ENCODE measurements around the gene MEI4. TPM values are rescaled to one million over a fixed set of nuclear protein-coding genes. Genes with fewer than 3 reads are reported as not detected.

The MEI4 gene, protein sequence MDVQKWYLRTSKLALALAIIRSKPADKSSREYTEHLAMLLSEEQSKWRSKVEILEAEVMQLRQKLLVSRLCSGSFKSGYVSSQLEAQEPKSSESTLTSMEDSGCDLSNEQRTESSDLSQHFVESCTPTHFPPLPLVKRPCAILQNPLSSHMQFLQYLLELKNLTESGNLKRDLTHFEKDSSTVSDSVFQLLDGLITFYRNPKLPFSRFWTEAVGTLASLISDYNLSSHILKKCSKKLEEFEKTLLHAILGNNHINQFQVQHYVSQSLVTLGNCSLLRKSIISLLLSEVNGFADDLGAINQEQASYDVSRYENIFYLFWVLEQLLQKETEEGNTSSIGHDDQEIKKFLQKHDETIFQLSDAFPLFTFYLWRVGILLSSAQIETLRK
- total RNA-seq (2012; rRNA removed) (not detected in 2 replicates), polyA plus RNA-seq (2012; rRNA removed) (not detected in 2 replicates), Bru-seq, nascent RNA (percentile 0 among the genes with signal in this experiment), BruChase-seq, experiment 1, labeled RNA remaining after a 6-hour chase (percentile 1 among the genes with signal in this experiment), BruChase-seq, experiment 2, labeled RNA remaining after a 2-hour chase (percentile 3 among the genes with signal in this experiment)
- polyA plus RNA-seq (2012; cell fraction: cytosol; rRNA removed) = not detected in 2 replicates
- polyA plus RNA-seq (2012; cell fraction: nucleus; rRNA removed; ENCODE audit: low replicate concordance) = not detected in 2 replicates
- long read RNA-seq = 0 reads

- no peak within 1 kb of the TSS for H2AFZ ChIP-seq (replicated peaks; ENCODE audit: low read length, poor library complexity)
Observed at GRCh38 chr6:77652739-77653138, at the start of gene MEI4. Gene MEI4, plus strand, starts transcription at chr6:77653039. Its CDS starts 37,633 bp downstream, at chr6:77690672.

More at GRCh38 chr6:77652739-77653138, at the start of gene MEI4:
- Histone ChIP-seq H2AK9ac (replicated peaks; ENCODE audit: low read depth, low read length, poor library complexity) (no peak within 1 kb of the TSS), H3K18ac (ENCODE audit: low read depth, low read length) (no peak within 1 kb of the TSS), H3K4me1 (ENCODE audit: control insufficient read depth, insufficient read depth, low read length) (no peaks in the 10 kb centered on the region), H3K4ac (ENCODE audit: low read depth, low read length) (no peak within 1 kb of the TSS), H2BK20ac (ENCODE audit: low read depth, low read length) (no peak within 1 kb of the TSS), H3K4me2 (ENCODE audit: low read depth, low read length) (no peak within 1 kb of the TSS), H3K56ac (ENCODE audit: extremely low read depth, insufficient read depth, low read length) (no peak within 1 kb of the TSS), H2AK5ac (ENCODE audit: low read depth, low read length) (no peak within 1 kb of the TSS), H3K4me3 (ENCODE audit: insufficient read depth, low read depth, low read length) (no peak within 1 kb of the TSS), H3K14ac (replicated peaks; ENCODE audit: low read depth, low read length) (no peak within 1 kb of the TSS), H3K36me3 (ENCODE audit: control insufficient read depth, insufficient read depth, low read length) (no peaks in the 10 kb centered on the region), H3K9me1 (ENCODE audit: insufficient read depth, low read length) (no peaks in the 10 kb centered on the region), H2BK5ac (ENCODE audit: low read depth, low read length, poor library complexity, severe bottlenecking) (no peak within 1 kb of the TSS), H4K20me1 (ENCODE audit: insufficient read depth, low read length) (no peaks in the 10 kb centered on the region), H2BK15ac (ENCODE audit: low read depth, low read length) (no peak within 1 kb of the TSS), H3K23ac (ENCODE audit: low read depth, low read length) (no peak within 1 kb of the TSS), H2BK120ac (ENCODE audit: low read depth, low read length) (no peak within 1 kb of the TSS), H3K9ac (ENCODE audit: low read depth, low read length) (no peak within 1 kb of the TSS), H4K91ac (ENCODE audit: insufficient read depth, low read depth, low read length) (no peak within 1 kb of the TSS), H3K9me3 (ENCODE audit: control insufficient read depth, insufficient read depth, low read length) (peaks cover 4% of the 10 kb centered on the region; the same call in 1 of the 2 replicates), H3K27me3 (ENCODE audit: control insufficient read depth, insufficient read depth, low read length) (no peaks in the 10 kb centered on the region), H3K27ac (ENCODE audit: insufficient read depth, low read length) (no peak within 1 kb of the TSS), H4K5ac (ENCODE audit: low read depth, low read length) (no peak within 1 kb of the TSS), H4K8ac (ENCODE audit: low read depth in 2 of 2, low read length in 2 of 2) (no peak within 1 kb of the TSS), H3K79me1 (ENCODE audit: low read depth in 1 of 2, low read length in 2 of 2) (no peaks in the 10 kb centered on the region)
- no CpG with 5 or more reads among the region's 2 CpGs for WGBS, 2 experiments (ENCODE audit: extremely low coverage in 2 of 2, insufficient read length in 1 of 2)
- DNase-seq (no peak), ATAC-seq (ENCODE audit: low read depth) (no peak)
- in situ Hi-C loops (cut with MboI; ENCODE audit: low sequenced_read_pairs) (no loop called here), intact Hi-C loops (cut with micrococcal nuclease) (no loop called here), dilution Hi-C loops (cut with HindIII; ENCODE audit: low sequenced_read_pairs, unreplicated experiment) (no loop called here)
- ChIA-PET POLR2A (ENCODE audit: unreplicated experiment) (no interaction called here), CTCF (no interaction called here)
- BruUV-seq (replicated peaks) = no TSS peak
- TF ChIP-seq NFE2L2 (IDR thresholded peaks at IDR 0.05; ENCODE audit: low read depth, low read length) (no peak), POLR2A (IDR thresholded peaks at IDR 0.05; ENCODE audit: low read depth, low read length) (no peak), RCOR1 (IDR thresholded peaks at IDR 0.05; ENCODE audit: insufficient replicate concordance, low read length) (no peak), RFX5 (IDR thresholded peaks at IDR 0.05; ENCODE audit: low read depth, low read length) (no peak), CTCF (conservative IDR thresholded peaks at IDR 0.05; ENCODE audit: low read depth, low read length) (no peak), CHD1 (IDR thresholded peaks at IDR 0.05; ENCODE audit: low read depth, low read length) (no peak), BHLHE40 (IDR thresholded peaks at IDR 0.05; ENCODE audit: low read depth, low read length) (no peak)
- TF ChIP-seq, protein P1, sequence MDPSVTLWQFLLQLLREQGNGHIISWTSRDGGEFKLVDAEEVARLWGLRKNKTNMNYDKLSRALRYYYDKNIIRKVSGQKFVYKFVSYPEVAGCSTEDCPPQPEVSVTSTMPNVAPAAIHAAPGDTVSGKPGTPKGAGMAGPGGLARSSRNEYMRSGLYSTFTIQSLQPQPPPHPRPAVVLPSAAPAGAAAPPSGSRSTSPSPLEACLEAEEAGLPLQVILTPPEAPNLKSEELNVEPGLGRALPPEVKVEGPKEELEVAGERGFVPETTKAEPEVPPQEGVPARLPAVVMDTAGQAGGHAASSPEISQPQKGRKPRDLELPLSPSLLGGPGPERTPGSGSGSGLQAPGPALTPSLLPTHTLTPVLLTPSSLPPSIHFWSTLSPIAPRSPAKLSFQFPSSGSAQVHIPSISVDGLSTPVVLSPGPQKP (IDR thresholded peaks at IDR 0.05; ENCODE audit: borderline replicate concordance, low read depth, low read length) = no peak
